ENCODE data around the gene SERPINE2.
"Not testable (repeated sequence)": the region's sequence is repeated elsewhere in the genome, so short reads cannot be mapped to it uniquely, and the experiment has no call there.

Gene SERPINE2

DNA sequence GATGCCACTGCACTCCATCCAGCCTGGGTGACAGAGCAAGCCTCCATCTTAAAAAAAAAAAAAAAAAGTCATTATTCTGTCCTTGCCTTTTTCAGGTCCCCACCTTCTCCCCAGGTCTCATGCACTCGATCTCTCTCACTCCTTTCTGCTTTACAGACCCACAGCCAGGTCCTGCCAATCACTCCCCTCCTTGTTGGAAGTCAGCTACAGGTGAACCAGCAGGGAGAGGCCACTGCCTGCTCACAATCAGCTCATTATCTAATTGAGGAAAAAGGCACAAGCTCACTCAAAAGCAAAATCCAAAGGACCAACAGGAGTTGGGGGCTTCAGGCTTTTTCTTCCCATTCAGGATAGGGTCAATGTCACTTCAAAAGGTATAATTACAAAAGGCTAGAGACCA is 96.0 kb downstream of the SERPINE2 start:
- no peak for DNase-seq (ENCODE audit: low spot score)

DNA sequence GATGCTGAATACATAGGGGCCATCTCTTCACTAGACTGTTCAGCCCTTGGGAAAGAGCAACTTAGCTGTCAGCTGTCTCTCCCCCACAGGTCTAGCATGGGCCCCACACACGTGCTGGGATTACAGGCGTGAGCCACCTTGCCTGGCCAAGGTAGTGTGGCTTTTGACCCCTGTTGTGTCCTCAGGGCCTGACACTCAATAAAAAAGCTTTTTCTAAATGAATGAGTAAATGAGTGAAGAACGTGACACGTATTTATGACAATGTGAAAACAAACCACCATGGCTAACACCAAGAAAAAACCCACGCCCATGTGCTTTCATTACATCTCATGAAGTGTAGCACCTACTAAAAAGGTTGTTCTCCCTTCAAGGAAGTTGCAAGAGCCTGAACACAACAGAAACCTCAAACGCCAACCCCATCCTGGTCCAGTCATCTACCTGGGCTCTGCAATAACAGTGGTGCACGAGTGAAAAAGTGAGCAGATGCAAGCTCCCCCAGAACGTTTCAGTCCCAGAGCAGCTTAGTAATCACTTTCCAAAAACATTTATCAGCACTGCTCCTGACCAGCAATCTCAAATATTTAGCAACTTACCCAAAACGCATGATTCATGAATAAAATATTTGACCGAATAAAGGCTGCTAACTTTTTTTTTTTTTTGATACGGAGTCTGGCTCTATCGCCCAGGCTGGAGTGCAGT is 97.4 kb downstream of the SERPINE2 start:
- peak; percentile 70 for DNase-seq (ENCODE audit: low spot score)

DNA sequence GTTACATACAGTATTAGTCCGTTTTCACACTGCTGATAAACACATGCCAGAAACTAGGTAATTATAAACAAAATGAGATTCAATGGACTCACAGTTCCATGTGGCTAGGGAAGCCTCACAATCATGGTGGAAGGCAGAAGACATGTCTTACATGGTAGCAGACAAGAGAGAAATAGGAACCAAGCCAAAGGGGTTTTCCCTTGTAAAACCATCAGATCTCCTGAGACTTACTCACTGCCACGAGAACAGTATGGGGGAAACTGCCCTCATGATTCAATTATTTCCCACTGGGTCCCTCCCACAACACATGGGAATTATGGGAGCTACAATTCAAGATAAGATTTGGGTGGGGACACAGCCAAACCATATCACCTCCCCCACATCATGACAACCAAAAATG is 99.6 kb downstream of the SERPINE2 start:
- DNase-seq (ENCODE audit: low spot score): not testable (repeated sequence)

DNA sequence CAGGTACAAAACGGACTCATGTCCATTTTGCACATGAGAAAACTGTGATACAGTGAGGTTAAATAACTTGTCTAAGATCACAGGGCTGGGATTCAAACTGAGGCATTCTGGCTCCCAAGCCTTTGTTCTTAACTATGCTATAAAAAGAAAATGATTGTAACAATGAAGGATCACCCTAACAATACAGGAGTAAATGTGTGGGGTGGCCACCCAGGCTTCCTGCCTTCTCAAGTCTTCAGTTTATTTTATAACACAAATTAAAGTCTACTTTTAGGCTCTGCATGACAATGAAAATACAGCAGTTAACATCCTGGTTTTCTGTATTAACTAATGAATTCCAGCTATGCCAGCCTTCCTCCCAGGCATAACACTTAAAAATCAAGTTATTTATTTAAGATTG is 101.6 kb downstream of the SERPINE2 start:
- no peak for DNase-seq (ENCODE audit: low spot score)

DNA sequence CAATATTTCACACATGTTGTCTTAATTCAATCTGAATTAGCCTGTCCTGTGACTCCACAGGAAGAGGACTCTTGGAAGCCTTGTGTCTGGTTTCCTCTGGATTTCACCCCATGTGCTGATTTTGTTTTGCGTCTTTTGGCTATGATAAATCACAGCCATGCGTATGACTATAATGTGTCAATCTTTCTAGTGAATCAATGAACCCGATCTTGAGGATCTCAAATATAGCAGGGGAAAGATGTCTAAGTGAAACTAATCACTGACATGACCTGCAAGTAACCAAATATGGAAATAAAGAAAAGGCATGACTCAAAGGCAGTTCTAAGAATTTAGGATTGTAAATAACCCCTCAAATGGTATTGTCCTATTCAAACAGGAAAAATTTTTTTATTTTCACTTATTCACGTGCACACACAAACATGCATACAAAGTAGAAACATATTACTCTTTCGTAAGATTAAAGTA is 102.2 kb downstream of the SERPINE2 start:
- DNase-seq (ENCODE audit: low spot score): no peak

DNA sequence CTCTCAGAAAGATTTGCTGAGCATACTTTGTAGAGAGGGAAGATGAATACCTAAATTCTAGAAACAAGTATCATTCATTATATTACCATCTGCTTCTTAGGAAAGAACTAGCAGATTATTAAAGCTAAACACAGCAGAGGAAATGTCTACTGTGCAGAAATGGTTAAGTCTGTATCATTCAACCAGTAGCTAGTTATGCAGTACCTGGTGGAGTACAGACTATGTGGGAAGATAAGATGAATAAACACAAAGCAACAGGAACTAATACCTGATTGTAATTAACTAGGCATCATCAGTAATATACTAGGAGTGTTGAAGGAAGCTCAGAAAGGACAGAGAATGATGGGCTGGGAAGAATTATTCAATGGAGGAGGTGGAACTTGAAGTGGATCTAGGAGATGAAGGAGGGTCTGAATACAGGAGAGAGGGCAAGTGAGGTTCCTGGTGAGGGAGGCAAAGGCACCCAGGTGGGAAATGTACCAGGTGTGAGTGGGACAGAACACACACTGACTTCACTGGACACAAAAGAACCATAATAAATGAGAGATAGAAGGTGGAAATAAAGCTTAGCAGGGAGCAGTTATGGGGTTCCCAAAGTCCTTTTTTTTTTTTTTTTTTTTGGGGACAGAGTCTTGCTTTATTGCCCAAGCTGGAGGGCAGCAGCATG is 103.5 kb downstream of the SERPINE2 start:
- DNase-seq (ENCODE audit: low spot score): no peak

DNA sequence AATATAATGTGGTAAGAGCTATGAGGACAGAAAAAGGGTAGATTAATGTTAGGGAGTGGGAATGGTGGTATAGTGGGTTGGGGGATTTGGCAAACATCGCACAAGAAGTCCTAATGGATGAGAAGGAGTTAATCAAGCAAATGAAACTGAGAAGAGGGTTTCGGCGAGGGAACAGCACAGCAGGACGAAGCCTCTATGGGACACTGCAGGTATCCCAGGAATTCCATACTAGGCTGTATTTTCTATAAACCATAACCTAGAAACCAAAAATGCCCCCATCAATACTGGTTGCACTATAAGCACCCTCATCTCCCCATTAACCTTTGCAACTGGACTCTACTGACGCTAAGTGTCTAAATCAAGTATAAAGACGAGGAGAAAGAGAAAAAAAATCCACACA is 104.2 kb downstream of the SERPINE2 start:
- DNase-seq (ENCODE audit: low spot score): no peak

DNA sequence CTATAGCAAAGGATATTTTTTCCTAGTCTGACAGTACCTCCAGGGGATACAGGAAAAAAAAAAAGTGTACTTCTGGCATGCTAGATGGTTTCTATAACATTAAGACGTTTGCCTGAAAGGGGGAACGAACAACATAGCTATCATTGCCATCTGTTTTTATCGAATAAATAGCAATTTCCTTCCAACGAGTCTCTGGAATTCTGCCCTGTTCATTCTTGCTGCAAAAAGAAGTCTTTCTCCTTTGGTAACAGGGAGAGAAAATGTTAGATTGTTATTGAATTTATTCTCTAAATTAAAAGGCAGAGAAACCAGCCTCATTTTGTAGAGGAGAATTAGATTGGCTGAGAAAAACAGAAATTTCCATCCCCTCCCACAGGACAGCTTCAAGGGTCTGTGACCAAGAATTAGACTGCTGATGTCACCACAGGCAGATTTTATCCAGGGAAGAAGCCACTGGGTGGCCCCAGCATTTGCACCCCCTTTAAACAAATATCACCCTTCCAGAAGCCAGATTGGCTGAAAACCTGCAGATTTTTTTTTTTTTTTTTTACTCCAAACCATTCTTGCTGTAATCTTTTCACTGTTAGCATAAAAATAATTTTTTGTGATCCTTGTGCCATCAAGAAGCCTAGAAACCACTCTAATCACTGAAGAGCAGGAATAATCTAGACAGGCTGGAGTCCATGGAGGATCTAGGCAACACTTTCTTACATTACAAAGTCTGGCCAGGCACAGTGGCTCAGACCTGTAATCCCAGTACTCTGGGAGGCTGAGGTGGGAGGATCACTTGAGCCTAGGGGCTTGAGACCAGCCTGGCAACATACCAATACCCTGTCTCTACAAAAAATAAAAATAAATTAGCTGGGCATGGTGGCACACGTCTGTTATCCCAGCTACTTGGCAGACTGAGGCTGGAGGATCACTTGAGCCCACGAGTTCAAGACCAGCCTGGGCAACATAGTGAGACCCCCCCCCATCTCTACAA is 106.0 kb downstream of the SERPINE2 start:
- DNase-seq (ENCODE audit: low spot score): no peak

DNA sequence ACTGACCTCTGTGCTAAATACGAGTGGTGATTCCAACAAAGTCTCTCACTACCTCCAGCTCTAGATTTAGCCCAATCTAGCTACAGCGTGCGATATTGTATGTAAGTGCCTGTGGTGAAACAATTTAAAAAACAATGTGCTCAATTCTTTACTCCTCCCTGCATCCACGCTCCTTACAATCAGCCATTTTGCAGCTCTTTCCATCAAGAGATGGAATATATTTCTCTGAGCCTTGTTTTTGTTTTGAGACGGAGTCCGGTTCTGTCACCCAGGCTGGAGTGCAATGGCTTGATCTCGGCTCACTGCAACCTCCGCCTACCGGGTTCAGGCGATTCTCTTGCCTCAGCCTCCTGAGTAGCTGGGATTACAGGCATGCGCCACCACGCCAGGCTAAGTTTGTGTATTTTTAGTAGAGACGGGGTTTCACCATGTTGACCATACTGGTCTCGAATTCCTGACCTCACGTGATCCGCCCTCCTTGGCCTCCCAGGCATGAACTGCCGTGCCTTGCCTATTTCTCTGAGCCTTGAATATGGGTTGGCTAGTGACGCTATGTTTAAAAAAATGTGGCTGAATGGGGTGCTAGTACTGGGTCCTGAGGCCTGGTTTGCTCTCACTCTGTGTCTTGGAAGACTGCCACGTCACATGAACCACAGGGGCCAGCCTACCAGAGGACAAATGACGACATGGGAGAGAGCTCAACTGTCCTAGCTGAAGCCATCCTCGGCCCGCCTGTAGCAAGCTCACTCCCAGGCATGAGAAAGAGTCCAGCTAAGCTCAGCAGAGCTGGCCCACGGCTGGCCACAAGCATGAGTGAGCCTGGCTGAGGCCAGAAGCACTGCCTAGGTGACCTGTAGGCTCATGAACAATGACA is 108.7 kb downstream of the SERPINE2 start:
- DNase-seq (ENCODE audit: low spot score): no peak

DNA sequence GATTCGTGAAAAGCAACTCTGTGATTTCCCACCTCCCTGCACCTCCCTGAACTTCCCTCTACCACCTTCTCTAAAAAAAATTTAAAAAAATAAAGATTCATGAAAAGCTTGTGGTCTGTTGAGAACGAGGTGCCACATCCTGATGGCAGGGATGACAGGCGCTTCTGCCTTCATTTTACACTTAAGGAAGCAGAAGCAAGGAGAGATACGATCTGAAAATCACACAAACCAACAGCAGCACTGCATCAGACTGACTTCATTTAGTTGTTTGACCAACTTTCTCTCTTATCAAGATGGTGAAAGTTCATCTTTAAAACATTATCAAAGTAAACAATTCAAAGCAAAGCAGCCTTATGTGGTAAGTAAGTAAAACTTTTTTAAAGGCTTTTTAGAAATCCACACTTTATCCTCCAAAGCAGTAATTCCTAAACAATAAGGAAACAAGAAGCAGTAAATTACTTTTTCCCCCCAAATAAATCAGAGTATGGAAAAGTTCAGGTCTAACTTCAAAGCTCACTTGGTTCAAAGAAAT is 109.4 kb downstream of the SERPINE2 start:
- no peak for DNase-seq (ENCODE audit: low spot score)

DNA sequence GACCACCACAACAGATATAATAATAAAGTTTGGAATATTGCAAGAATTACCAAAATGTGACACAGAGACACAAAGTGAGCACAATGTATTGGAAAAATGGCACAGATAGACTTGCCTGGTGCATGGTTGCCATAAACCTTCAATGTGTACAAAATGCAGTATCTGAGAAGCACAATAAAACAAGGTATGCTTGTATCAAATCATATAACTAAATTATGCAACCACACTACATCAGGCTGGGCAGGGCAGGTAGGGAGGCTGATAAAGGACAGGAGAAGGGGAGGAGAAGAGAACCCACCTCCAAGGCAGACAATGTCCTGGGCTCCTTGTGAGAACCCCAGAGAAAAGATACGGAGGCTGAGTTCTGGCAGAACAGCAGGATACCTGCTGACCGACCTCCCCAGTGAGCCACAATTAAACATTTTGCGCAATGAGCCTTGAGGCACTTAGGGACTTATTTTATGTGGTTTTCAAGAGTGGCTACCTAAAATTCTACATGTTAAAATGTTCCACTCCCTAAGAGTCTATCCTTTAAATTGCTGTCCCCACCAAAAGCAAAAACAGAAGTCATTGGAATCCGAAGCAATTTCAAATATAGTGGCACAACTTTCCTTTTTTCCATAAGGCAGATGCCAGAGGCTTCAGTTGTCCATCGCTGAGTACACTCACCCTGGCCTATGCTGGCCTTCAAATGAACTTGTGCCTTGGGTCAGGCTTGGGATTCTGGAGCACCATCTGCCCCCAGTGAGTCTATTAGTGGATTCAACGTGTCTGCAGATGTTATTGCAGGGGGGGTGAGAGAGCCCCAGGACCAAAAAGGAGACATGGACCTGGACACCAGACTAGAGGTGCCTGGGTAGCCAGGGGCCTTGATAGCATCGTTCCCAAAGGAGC is 110.7 kb downstream of the SERPINE2 start:
- no peak for DNase-seq (ENCODE audit: low spot score)

DNA sequence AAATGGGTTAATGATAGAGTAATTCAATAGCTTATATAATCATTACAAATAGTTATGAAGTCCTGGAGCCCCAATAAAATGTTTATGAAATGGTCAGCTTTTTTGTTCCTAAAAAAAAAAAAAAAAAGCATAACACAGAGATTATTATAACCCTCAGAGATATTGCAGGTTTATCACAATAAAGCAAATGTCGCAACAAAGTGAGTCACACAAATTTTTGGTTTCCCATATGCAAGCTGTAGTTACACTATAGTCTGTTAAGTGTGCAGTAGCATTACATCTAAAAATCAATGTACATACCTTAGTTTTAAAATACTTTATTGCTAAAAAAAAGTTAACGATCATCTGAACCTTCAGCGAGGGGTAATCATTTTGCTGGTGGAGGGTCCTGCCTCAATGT is 114.0 kb downstream of the SERPINE2 start:
- DNase-seq (ENCODE audit: low spot score): no peak
